Measurements from ENCODE around the gene ACP1. TPM values are rescaled to one million over a fixed set of nuclear protein-coding genes. Genes with fewer than 3 reads are reported as not detected.
"Not testable (repeated sequence)": the region's sequence is repeated elsewhere in the genome, so short reads cannot be mapped to it uniquely, and the experiment has no call there.

The ACP1 gene
- total RNA-seq, 4 donors from 2014 or later, result 54.0 to 81.5 (median 73.8) TPM

- no peak overlapping the region for H3K4me3 ChIP-seq
- H3K9me3 ChIP-seq, result no peaks in the 10 kb centered on the region
- no peak overlapping the region for H3K27ac ChIP-seq (replicated peaks in 1 of 4)
- peak; percentile 62 for DNase-seq (ENCODE audit: extremely low spot score)
- H3K4me1 ChIP-seq, result no peaks in the 10 kb centered on the region
- WGBS, result 81% methylated on average over 13 of the region's 14 CpGs
- no peaks in the 10 kb centered on the region for H3K36me3 ChIP-seq
- no peak for TF ChIP-seq CTCF (IDR thresholded peaks at IDR 0.05)
- no peak for TF ChIP-seq EP300 (IDR thresholded peaks at IDR 0.05)
- no peak for TF ChIP-seq POLR2A (IDR thresholded peaks at IDR 0.05; ENCODE audit: low read depth)
- H3K27me3 ChIP-seq, result peaks cover 0 to 27% (median 0%) of the 10 kb centered on the region in 4 donors
- intact Hi-C loops (cut with DNase I), result no loop called here
These were observed 49.2 kb downstream of the ACP1 start for GRCh38 chr2:313991-314390.

- WGBS, result 91% methylated on average over 49 of the region's 56 CpGs
- TF ChIP-seq EP300 (IDR thresholded peaks at IDR 0.05), result no peak
- no peak for TF ChIP-seq CTCF (IDR thresholded peaks at IDR 0.05)
- TF ChIP-seq POLR2A (IDR thresholded peaks at IDR 0.05; ENCODE audit: low read depth), result no peak
- no peak for TF ChIP-seq POLR2AphosphoS5 (IDR thresholded peaks at IDR 0.05)
These were observed 50.0 kb downstream of the ACP1 start for GRCh38 chr2:314561-315336.

GRCh38 chr2:315925-316324 lies 51.2 kb downstream of the ACP1 start:
- H3K4me1 ChIP-seq; intact Hi-C loops (cut with DNase I); H3K36me3 ChIP-seq; H3K27ac ChIP-seq (replicated peaks in 1 of 4); H3K9me3 ChIP-seq; H3K4me3 ChIP-seq: not testable (repeated sequence)
- WGBS, result 48% methylated on average over 5 of the region's 6 CpGs
- DNase-seq (ENCODE audit: extremely low spot score), result peak; percentile 77
- H3K27me3 ChIP-seq, result peaks cover 0 to 27% (median 0%) of the 10 kb centered on the region in 4 donors

More at GRCh38 chr2:314561-315336, 50.0 kb downstream of the ACP1 start:
- no peaks in the 10 kb centered on the region for H3K9me3 ChIP-seq
- no peaks in the 10 kb centered on the region for H3K4me1 ChIP-seq
- no peaks in the 10 kb centered on the region for H3K36me3 ChIP-seq
- no peak overlapping the region for H3K4me3 ChIP-seq
- DNase-seq (ENCODE audit: extremely low spot score), result peak; percentile 79
- H3K27me3 ChIP-seq, result peaks cover 0 to 27% (median 0%) of the 10 kb centered on the region in 4 donors
- H3K27ac ChIP-seq (replicated peaks in 1 of 4), result no peak overlapping the region
- intact Hi-C loops (cut with DNase I), result no loop called here

- Histone ChIP-seq H3K4me3 (no peak overlapping the region), H3K27me3 (peaks cover 0 to 27% (median 0%) of the 10 kb centered on the region in 4 donors), H3K27ac (replicated peaks in 1 of 4) (no peak overlapping the region), H3K4me1 (no peaks in the 10 kb centered on the region), H3K9me3 (no peaks in the 10 kb centered on the region), H3K36me3 (no peaks in the 10 kb centered on the region)
- peak; percentile 89 for DNase-seq (ENCODE audit: extremely low spot score)
- intact Hi-C loops (cut with DNase I), result no loop called here
- TF ChIP-seq CTCF (IDR thresholded peaks at IDR 0.05) (no peak), POLR2A (IDR thresholded peaks at IDR 0.05; ENCODE audit: low read depth) (no peak), EP300 (IDR thresholded peaks at IDR 0.05) (no peak), POLR2AphosphoS5 (IDR thresholded peaks at IDR 0.05) (no peak)
- WGBS, result 85% methylated on average over 12 of the region's 12 CpGs
These were observed 51.6 kb downstream of the ACP1 start for GRCh38 chr2:316381-316780.

- no peak for TF ChIP-seq EP300 (IDR thresholded peaks at IDR 0.05)
- TF ChIP-seq POLR2AphosphoS5 (IDR thresholded peaks at IDR 0.05), result no peak
- TF ChIP-seq POLR2A (IDR thresholded peaks at IDR 0.05; ENCODE audit: low read depth), result no peak
- no peak for TF ChIP-seq CTCF (IDR thresholded peaks at IDR 0.05)
- intact Hi-C loops (cut with DNase I), result no loop called here
- WGBS, result 77% methylated on average over 27 of the region's 27 CpGs
- peak; percentile 88 for DNase-seq (ENCODE audit: extremely low spot score)
- H3K9me3 ChIP-seq, result no peaks in the 10 kb centered on the region
- H3K4me1 ChIP-seq, result no peaks in the 10 kb centered on the region
- H3K4me3 ChIP-seq, result no peak overlapping the region
- no peak overlapping the region for H3K27ac ChIP-seq (replicated peaks in 1 of 4)
- no peaks in the 10 kb centered on the region for H3K36me3 ChIP-seq
- H3K27me3 ChIP-seq, result peaks cover 0 to 27% (median 0%) of the 10 kb centered on the region in 4 donors
These were observed 53.0 kb downstream of the ACP1 start for GRCh38 chr2:317501-318424.

Data from esophagus muscularis mucosa (tissue), 4 donors.